ENCODE data around the gene FRMD4A.

DNA sequence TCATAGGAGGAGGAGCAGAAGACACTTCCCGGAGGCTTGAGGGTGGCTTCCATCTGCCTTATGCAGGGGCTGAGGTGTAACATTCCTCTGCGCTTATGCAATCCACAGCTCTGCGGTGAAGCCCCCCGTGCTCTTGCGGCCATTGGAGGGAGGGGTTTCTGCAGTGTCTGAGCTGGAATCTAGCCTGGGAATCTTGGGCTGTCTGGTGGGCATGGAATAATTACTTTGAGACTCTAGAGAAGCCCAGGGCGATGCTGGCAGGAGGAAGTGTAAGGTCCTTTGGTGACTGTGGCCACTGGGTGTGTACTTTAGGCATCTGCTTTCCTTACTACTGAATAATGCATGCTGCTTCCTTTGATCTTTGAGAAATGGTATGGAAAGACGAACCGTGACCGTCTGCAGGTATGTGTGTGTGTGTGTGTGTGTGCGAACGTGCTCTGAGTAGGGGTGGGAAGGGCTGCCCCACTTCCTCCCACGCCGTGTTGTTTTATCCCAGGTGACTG lies 563.0 kb downstream of the FRMD4A start:
- TF ChIP-seq POLR2A (IDR thresholded peaks at IDR 0.05; ENCODE audit: low read depth, low read length), result no peak
- TF ChIP-seq SPI1 (IDR thresholded peaks at IDR 0.05; ENCODE audit: low read depth, low read length), result no peak
